Activated T-helper 9 cell treated with anti-CD3 and anti-CD28 coated beads, Interleukin-2, amount 50 U/mL, for 16 hours (primary cell): Measurements from ENCODE around the gene RAB24.
"Not testable (repeated sequence)": the region's sequence is repeated elsewhere in the genome, so short reads cannot be mapped to it uniquely, and the experiment has no call there.

Experiments
- DNase-seq: peaks from one replicate; pipeline ENCODE4 v3.0.0-alpha.2; 2020; ENCODE audit warnings: low read depth

Gene RAB24

GRCh38 chr5:177311392-177311722 lies 7.8 kb upstream of the RAB24 start:
- DNase-seq, result no peak

DNA sequence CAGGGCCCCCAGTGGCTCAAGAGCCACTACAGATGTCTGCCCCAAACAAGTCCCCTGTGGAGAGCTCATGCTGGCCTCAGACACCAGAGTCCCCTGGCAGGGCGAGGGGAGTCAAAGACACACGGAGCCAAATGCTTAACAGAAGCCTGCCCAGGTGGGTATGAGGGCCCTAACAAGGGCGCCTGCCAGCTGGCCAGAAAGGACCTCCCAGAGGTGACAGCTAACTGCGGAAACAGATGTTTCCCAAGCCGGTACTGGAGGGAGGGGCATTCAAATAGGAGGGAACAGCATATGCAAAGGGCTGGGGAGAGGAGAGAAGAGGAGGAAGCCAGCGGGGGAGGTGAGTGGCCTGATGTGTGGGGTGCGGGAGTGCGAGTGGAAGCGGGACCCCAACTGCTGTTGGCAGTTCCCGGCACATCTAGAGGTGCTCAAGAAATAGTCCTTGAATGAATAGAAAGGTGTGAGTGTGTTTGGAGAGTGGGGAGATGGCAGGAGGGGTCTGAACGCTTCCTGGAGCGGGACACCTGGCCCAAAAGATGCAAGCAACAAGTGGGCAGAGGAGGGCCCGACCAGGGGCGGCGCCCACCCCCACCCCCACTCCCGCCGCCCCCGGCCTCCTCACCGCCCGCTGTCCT lies 7.4 kb upstream of the RAB24 start:
- DNase-seq, result no peak

- no peak for DNase-seq
Observed at GRCh38 chr5:177310332-177310731, 6.8 kb upstream of the RAB24 start.

- peak; percentile 58 for DNase-seq
Observed at GRCh38 chr5:177309351-177310191, 6.1 kb upstream of the RAB24 start.

GRCh38 chr5:177308740-177309139 lies 5.2 kb upstream of the RAB24 start:
- DNase-seq, result no peak

GRCh38 chr5:177307544-177308363 lies 4.2 kb upstream of the RAB24 start:
- no peak for DNase-seq

DNA sequence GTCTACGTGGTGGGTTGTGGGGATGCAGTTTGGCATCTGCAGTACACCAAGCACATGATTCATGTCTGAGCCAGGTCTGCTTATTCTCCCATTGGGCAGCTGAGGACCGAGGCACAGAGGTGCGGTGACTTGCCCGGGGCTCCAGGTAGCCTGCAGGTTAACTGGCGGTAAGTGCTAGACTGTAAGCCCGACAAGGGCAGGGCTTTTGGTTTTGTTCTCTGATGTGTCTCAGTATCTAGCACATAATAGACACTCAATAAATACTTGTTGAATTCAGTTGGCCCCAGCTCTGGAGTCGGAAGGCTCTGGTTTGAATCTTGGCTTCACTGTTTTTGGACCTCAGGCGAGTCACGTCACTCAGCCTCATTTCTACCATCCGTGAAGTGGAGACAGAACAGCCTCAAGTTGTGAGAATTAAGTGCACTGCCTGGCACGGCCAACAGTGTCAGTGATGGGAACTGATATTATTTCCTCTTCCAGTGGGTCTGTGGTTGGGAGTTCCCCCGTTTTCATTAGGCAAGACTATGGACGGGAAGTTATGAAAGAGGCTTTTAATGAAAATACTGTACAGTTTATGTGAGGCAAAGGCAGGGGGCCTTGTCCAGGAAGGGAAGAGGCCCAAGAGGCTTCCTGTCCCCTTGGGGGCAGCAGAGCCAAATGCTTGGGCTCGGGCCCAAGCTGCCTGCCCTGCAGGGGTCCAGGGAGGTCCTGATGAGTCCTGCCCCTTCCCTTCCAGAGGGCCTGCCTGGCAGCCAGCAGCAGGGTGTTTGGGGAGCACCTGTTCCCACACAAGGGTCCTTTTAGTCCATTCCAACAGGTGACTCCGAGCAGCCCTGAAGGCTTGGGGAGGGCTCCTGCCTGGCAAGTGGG lies 3.4 kb upstream of the RAB24 start:
- no peak for DNase-seq

GRCh38 chr5:177306103-177306640 lies 2.7 kb upstream of the RAB24 start:
- not testable (repeated sequence) for DNase-seq

DNA sequence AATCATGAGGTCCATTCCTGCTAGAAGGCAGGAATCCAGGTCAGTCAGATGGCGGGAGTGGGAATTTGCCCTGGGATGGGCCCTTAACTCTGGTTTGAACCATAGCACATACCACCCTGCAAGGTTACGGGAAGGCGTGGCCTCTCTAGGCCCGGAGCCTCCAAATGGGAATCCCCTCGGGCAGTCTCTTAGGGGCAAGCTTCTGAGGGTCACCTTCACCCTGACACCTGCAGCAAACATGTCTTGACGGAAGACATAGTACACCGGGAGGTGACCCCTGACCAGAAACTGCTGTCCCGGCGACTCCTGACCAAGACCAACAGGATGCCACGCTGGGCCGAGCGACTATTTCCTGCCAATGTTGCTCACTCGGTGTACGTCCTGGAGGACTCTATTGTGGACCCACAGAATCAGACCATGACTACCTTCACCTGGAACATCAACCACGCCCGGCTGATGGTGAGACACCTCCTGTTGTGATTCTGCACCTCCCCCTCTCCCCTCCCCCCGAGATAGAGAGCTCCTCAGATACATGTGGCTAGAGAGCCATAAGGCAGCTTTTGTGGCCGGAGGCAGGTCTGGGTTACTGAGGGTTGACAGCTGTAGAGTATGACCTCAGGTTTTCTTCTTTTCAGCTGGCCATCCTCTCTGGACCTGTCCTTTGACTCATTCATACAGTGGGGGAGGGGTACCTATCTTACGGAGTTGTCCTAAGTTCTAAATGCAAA lies 1.0 kb upstream of the RAB24 start:
- no peak for DNase-seq

DNA sequence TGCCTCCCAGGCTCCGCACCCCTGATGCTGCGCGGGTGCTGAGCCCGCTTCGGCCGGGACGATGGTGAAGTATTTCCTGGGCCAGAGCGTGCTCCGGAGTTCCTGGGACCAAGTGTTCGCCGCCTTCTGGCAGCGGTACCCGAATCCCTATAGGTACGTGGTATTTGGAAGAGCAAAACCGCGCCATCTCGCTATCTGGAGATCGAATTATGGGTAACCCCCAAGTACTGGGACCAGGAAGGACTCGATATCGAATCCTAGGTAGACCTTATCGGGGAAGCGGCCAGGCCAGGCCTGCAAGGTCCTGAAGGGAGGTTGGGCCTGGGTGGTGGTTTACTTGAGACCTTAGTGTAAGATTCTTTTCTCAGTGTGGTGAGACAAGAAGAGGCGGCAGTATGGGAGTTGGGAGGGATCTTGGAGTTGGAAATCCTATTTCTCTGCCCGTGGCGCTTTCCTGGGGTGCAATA lies 439 bp upstream of the RAB24 start:
- no peak for DNase-seq

GRCh38 chr5:177302354-177303110 lies 987 bp downstream of the RAB24 start:
- no peak for DNase-seq

DNA sequence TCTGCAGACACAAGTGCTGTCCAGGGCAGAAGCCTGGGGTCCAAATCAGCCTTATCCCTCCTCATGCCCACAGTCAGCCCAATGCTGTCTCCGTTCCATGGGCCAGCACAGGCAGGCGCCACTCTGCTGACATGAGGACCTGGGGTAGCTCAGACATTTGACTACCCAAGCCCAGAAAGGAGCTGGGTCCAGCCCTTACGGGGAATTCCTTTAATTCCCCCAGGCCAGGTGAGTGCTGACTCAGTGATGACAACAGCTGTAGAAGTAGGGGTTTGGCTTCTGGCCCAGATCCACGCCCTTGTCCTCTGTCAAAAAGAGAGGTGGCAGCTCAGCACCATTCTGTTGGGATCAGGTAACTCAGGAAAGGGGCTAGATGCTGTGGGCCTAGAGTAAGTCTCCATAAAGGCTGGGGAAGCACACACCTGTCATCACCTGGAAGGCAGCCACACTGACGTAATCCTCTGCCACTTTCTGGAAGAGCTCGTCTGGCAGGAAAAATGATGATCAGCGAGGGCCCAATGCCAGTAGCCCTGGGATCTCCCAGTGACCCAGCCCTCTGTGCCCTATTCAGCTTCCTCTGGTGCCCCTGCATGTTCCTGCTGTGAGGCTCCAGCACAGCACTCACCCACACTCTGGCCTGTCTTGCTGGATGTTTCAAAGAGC lies 1.9 kb downstream of the RAB24 start:
- no peak for DNase-seq

DNA sequence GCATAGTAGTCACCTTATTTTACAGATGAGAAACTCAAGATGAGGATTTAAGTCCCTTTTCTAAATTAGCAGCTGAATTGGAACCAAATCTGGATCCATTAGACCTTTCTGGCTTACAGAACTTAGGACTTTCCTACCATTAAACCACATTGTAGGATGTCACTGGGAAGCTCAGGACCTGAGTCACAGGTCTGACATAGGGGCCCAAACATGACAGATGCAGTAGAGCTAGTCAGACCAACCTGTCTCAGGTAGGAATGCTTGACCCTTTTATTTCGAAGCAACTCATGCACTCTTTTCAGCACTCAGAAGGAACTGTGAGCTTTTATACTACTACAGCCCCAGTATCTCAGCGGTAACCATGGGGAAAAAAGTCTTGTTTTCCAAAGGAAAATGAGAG lies 2.6 kb downstream of the RAB24 start:
- no peak for DNase-seq

- DNase-seq, result no peak
Observed at GRCh38 chr5:177300236-177300880, 3.2 kb downstream of the RAB24 start.

- DNase-seq, result no peak
Observed at GRCh38 chr5:177299697-177300096, 3.8 kb downstream of the RAB24 start.

GRCh38 chr5:177297922-177298321 lies 5.6 kb downstream of the RAB24 start:
- no peak for DNase-seq

GRCh38 chr5:177296581-177296980 lies 6.9 kb downstream of the RAB24 start:
- DNase-seq, result no peak

DNA sequence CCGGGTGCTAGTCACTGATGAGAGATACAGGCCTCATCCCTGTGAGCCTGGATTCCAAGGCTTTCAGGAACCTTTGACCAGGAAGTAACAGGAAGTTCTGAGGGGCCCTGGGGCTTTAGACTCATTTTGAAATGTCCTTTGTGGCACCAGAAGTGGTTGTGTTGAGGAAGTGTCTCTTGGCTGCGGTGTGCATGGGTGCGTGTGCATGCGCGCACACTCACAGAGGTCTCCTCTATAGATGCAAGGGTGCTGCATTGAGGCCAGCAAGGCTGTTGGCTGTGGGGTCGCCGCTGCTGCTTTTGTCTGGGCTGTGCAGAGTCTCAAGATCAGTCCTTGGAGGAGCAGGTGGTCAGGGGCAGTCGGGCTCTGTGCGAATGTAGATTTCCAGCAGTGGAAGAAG lies 7.6 kb downstream of the RAB24 start:
- DNase-seq, result no peak

- no peak for DNase-seq
Observed at GRCh38 chr5:177294632-177295031, 8.9 kb downstream of the RAB24 start.
